Parathyroid adenoma (tissue), 2 donors: Measurements from ENCODE around the gene HNRNPA0.
A peak's percentile ranks its signal among the peaks of the same experiment; 100 is the strongest.

ENCODE experiments used
- H2AFZ ChIP-seq: fragments of 300-600 bp; sonication (generic); one replicate; pipeline ENCODE4 v1.7.0; 2017; ENCODE audit warnings: antibody characterized with exemption, mild to moderate bottlenecking
- H3K27ac ChIP-seq: fragments of 300-600 bp; sonication (generic); one replicate; pipeline ENCODE4 v1.7.0; 2017
- H3K27me3 ChIP-seq: fragments of 300-600 bp; sonication (generic); one replicate; pipeline ENCODE4 v1.7.0; 2017; ENCODE audit warnings: low read length; ENCODE audit not compliant: control insufficient read depth, insufficient read depth
- H3K36me3 ChIP-seq: fragments of 300-600 bp; sonication (generic); one replicate; pipeline ENCODE4 v1.7.0; 2017; ENCODE audit warnings: low read length; ENCODE audit not compliant: control insufficient read depth, insufficient read depth
- H3K4me1 ChIP-seq: fragments of 300-600 bp; sonication (generic); one replicate; pipeline ENCODE4 v1.7.0; 2017; ENCODE audit warnings: control low read depth
- H3K4me2 ChIP-seq: fragments of 300-600 bp; sonication (generic); one replicate; pipeline ENCODE4 v1.7.0; 2017; ENCODE audit warnings: low read length
- H3K4me3 ChIP-seq: fragments of 300-600 bp; sonication (generic); one replicate; pipeline ENCODE4 v1.7.0; 2017; ENCODE audit warnings: low read depth, low read length
- H3K79me2 ChIP-seq: fragments of 300-600 bp; sonication (generic); one replicate; pipeline ENCODE4 v1.7.0; 2017; ENCODE audit warnings: control low read depth
- H3K9ac ChIP-seq: fragments of 300-600 bp; sonication (generic); one replicate; pipeline ENCODE4 v1.7.0; 2017; ENCODE audit warnings: mild to moderate bottlenecking
- H3K9me3 ChIP-seq: fragments of 300-600 bp; sonication (generic); one replicate; pipeline ENCODE4 v1.7.0; 2017; ENCODE audit warnings: low read length; ENCODE audit not compliant: control insufficient read depth
- CTCF ChIP-seq: fragments of 300-600 bp; sonication (generic); IDR thresholded peaks from one replicate; pipeline ENCODE4 v1.7.0; 2017; ENCODE audit warnings: antibody characterized with exemption, mild to moderate bottlenecking
- donor health status: primary hyperparathyroidism.

Gene HNRNPA0

GRCh38 chr5:137735555-137736284, 18.4 kb downstream of the HNRNPA0 start, which contains the start of gene KLHL3:
Gene KLHL3 (minus strand): TSS chr5:137736089. CDS start chr5:137735646, 443 bp downstream.
- no peaks in the 10 kb centered on the region for H3K27me3 ChIP-seq
- H3K4me3 ChIP-seq: peak within 1 kb of the TSS; percentile 28
- H2AFZ ChIP-seq: peak within 1 kb of the TSS; percentile 78
- H3K36me3 ChIP-seq: no peaks in the 10 kb centered on the region
- H3K9ac ChIP-seq: no peak within 1 kb of the TSS
- H3K27ac ChIP-seq: peak within 1 kb of the TSS; percentile 41
- peak; percentile 14 for TF ChIP-seq CTCF
- peaks cover 21% of the 10 kb centered on the region for H3K4me1 ChIP-seq
- no peaks in the 10 kb centered on the region for H3K79me2 ChIP-seq
- H3K9me3 ChIP-seq: no peaks in the 10 kb centered on the region
- H3K4me2 ChIP-seq: peak within 1 kb of the TSS; percentile 29

GRCh38 chr5:137734962-137735554, 19.1 kb downstream of the HNRNPA0 start:
- peaks cover 21% of the 10 kb centered on the region for H3K4me1 ChIP-seq
- no peak overlapping the region for H3K9ac ChIP-seq
- H3K36me3 ChIP-seq: no peaks in the 10 kb centered on the region
- H3K79me2 ChIP-seq: no peaks in the 10 kb centered on the region
- H3K4me2 ChIP-seq: peak overlapping the region; percentile 29
- no peak for TF ChIP-seq CTCF
- peak overlapping the region; percentile 28 for H3K4me3 ChIP-seq
- no peaks in the 10 kb centered on the region for H3K27me3 ChIP-seq
- H2AFZ ChIP-seq: peak overlapping the region; percentile 78
- H3K9me3 ChIP-seq: no peaks in the 10 kb centered on the region
- peak overlapping the region; percentile 41 for H3K27ac ChIP-seq

GRCh38 chr5:137734331-137734730, 19.8 kb downstream of the HNRNPA0 start:
- Histone ChIP-seq H2AFZ (peak overlapping the region; percentile 78), H3K79me2 (no peaks in the 10 kb centered on the region), H3K9me3 (no peaks in the 10 kb centered on the region), H3K4me3 (no peak overlapping the region), H3K4me1 (peaks cover 21% of the 10 kb centered on the region), H3K27me3 (no peaks in the 10 kb centered on the region), H3K9ac (no peak overlapping the region), H3K27ac (peak overlapping the region; percentile 41), H3K4me2 (no peak overlapping the region), H3K36me3 (no peaks in the 10 kb centered on the region)
- TF ChIP-seq CTCF: no peak

GRCh38 chr5:137733922-137734321, 20.2 kb downstream of the HNRNPA0 start:
- Histone ChIP-seq H3K9ac (no peak overlapping the region), H3K36me3 (no peaks in the 10 kb centered on the region), H3K79me2 (no peaks in the 10 kb centered on the region), H3K27me3 (no peaks in the 10 kb centered on the region), H3K4me1 (peaks cover 21% of the 10 kb centered on the region), H3K27ac (no peak overlapping the region), H2AFZ (peak overlapping the region; percentile 78), H3K9me3 (no peaks in the 10 kb centered on the region), H3K4me2 (no peak overlapping the region), H3K4me3 (no peak overlapping the region)
- TF ChIP-seq CTCF: no peak
